H1 (cell line): ENCODE data around the gene AVPR1B. TPM values are rescaled to one million over a fixed set of nuclear protein-coding genes. Genes with fewer than 3 reads are reported as not detected.

Source experiments
- CHD1 ChIP-seq: IDR thresholded peaks from 2 replicates; pipeline ENCODE4 v1.6.1; 2012; ENCODE audit warnings: low read depth, low read length, improper control_type of control experiment
- POLR2AphosphoS5 ChIP-seq: IDR thresholded peaks from 2 replicates; pipeline ENCODE4 v1.6.1; 2011; ENCODE audit warnings: low read depth, low read length
- polyA plus RNA-seq, 7 experiments: library from polyadenylated mRNA; depleted of rRNA in 3 of 7; stranded (reverse) in 5 of 7; unstranded in 2 of 7; fragments of >200 nt in 5 of 7; fragments of 200-250 nt in 2 of 7; gene quantifications; 1 replicate in 5 of 7; 2 replicates in 1 of 7; 4 replicates in 1 of 7; pipeline versions ENCODE4 v1.2.1 to v1.2.3, GENCODE V29; 2011 to 2013; ENCODE audit warnings: missing spikeins in 2 of 7, mixed read lengths in 2 of 7
- total RNA-seq: library from RNA; stranded (reverse); fragmentation: NEBNext Ultra II Directional; extraction: Animal tissue kit (Norgen Biotek cat#: 25700); gene quantifications from 2 replicates; pipeline ENCODE4 v1.2.1, GENCODE V29; 2021
- TF ChIP-seq, protein P1 (sequence below): IDR thresholded peaks from 2 replicates; pipeline ENCODE4 v1.6.1; 2011; ENCODE audit warnings: low read length, improper control_type of control experiment

Gene AVPR1B
- total and polyA plus RNA-seq, 2 of the 8 experiments (the other 6 are each of a cell fraction or from before 2014, with no cell fraction given), result 0.29 to 0.50 TPM

DNA sequence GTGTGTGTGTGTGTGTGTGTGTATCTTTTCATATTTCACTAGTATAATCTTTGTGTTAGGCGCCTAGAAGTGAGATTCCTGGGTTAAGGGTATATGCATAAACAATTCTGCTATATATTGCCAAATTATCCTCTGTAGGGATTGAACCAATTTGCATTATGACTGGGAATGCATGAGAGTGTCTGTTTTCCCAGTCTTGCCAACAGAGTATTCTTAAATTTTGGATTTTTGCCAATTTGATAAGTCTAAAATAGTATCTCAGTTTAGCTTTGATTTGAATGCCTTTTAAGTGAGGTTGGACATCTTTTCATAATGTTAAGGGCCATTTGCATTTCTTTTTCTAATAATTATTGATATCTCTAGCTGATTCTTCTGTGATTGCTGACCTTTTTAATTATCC lies 8.2 kb upstream of the AVPR1B start (continued):
- no peak for TF ChIP-seq POLR2AphosphoS5
- TF ChIP-seq, protein P1, sequence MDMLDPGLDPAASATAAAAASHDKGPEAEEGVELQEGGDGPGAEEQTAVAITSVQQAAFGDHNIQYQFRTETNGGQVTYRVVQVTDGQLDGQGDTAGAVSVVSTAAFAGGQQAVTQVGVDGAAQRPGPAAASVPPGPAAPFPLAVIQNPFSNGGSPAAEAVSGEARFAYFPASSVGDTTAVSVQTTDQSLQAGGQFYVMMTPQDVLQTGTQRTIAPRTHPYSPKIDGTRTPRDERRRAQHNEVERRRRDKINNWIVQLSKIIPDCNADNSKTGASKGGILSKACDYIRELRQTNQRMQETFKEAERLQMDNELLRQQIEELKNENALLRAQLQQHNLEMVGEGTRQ, result no peak
- no peak for TF ChIP-seq CHD1
